HepG2 (cell line): Measurements from ENCODE around the gene HJURP.

ENCODE experiments used
- KLF9 ChIP-seq: IDR thresholded peaks from 2 replicates; pipeline ENCODE4 v1.6.1; 2016; ENCODE audit warnings: low read depth
- TF ChIP-seq, protein P1 (sequence below): sonication (generic); formaldehyde crosslinking; IDR thresholded peaks from 2 replicates; pipeline ENCODE4 v1.5.0; 2020; ENCODE audit warnings: mild to moderate bottlenecking, missing genetic modification reagents, moderate library complexity
- TF ChIP-seq, protein P2 (sequence below): sonication (generic); formaldehyde crosslinking; conservative IDR thresholded peaks from 2 replicates; pipeline ENCODE4 v1.8.0; 2022; ENCODE audit warnings: low read depth, missing genetic modification reagents

DNA sequence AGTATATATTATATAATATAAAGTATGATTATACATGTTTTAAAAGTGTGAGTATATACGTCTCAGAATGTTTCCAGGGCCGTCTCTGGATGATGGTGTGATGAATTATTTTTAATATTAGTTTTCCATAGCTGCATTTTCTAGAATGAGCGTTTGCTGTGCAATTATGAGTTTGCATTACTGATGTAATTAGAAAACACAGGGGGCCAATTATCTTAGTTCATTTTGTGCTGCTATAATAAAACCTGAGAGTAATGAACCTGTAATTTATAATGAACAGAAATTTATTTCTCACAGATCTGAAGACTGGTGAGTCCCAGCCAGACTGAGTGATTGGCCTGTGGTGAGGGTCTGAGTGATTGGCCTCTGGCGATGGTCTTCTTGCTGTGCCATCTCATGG lies 4.0 kb upstream of the HJURP start:
- TF ChIP-seq, protein P1, sequence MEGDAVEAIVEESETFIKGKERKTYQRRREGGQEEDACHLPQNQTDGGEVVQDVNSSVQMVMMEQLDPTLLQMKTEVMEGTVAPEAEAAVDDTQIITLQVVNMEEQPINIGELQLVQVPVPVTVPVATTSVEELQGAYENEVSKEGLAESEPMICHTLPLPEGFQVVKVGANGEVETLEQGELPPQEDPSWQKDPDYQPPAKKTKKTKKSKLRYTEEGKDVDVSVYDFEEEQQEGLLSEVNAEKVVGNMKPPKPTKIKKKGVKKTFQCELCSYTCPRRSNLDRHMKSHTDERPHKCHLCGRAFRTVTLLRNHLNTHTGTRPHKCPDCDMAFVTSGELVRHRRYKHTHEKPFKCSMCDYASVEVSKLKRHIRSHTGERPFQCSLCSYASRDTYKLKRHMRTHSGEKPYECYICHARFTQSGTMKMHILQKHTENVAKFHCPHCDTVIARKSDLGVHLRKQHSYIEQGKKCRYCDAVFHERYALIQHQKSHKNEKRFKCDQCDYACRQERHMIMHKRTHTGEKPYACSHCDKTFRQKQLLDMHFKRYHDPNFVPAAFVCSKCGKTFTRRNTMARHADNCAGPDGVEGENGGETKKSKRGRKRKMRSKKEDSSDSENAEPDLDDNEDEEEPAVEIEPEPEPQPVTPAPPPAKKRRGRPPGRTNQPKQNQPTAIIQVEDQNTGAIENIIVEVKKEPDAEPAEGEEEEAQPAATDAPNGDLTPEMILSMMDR (CRISPR knock-in tag) = no peak
- TF ChIP-seq, protein P2, sequence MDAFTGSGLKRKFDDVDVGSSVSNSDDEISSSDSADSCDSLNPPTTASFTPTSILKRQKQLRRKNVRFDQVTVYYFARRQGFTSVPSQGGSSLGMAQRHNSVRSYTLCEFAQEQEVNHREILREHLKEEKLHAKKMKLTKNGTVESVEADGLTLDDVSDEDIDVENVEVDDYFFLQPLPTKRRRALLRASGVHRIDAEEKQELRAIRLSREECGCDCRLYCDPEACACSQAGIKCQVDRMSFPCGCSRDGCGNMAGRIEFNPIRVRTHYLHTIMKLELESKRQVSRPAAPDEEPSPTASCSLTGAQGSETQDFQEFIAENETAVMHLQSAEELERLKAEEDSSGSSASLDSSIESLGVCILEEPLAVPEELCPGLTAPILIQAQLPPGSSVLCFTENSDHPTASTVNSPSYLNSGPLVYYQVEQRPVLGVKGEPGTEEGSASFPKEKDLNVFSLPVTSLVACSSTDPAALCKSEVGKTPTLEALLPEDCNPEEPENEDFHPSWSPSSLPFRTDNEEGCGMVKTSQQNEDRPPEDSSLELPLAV = no peak
- no peak for TF ChIP-seq KLF9
